Osteoblast (primary cell): ENCODE data around the gene GPR155. TPM values are rescaled to one million over a fixed set of nuclear protein-coding genes. Genes with fewer than 3 reads are reported as not detected.

Source experiments
- DNase-seq: peaks from one replicate; pipeline ENCODE4 v3.0.0; 2011; ENCODE audit warnings: low spot score, mixed read lengths; ENCODE audit not compliant: insufficient read length; ENCODE audit errors: missing footprints
- H2AFZ ChIP-seq: 2 replicates; pipeline ENCODE4 v1.6.0; 2011; ENCODE audit warnings: mild to moderate bottlenecking, low read length
- H3K27ac ChIP-seq: 2 replicates; pipeline ENCODE4 v1.5.1; 2011; ENCODE audit warnings: mild to moderate bottlenecking, low read depth, low read length, moderate library complexity
- H3K27me3 ChIP-seq: 2 replicates; pipeline ENCODE4 v1.6.0; 2012; ENCODE audit warnings: mild to moderate bottlenecking, control low read depth, inconsistent platforms, low read length, moderate library complexity; ENCODE audit not compliant: insufficient read depth
- H3K36me3 ChIP-seq: 2 replicates; pipeline ENCODE4 v1.5.1; 2011; ENCODE audit warnings: mild to moderate bottlenecking, low read length, control low read depth, moderate library complexity; ENCODE audit not compliant: insufficient read depth
- H3K4me1 ChIP-seq: 2 replicates; pipeline ENCODE4 v1.5.1; 2011; ENCODE audit warnings: mild to moderate bottlenecking, low read length, control low read depth, moderate library complexity; ENCODE audit not compliant: insufficient read depth
- H3K4me2 ChIP-seq: 2 replicates; pipeline ENCODE4 v1.6.0; 2011; ENCODE audit warnings: mild to moderate bottlenecking, low read length; ENCODE audit not compliant: insufficient read depth
- H3K4me3 ChIP-seq: fragments of 200-600 bp; sonication (generic); 3 replicates; pipeline ENCODE4 v1.5.1; 2012; ENCODE audit warnings: mild to moderate bottlenecking, low read length, inconsistent platforms; ENCODE audit not compliant: insufficient read depth
- H3K79me2 ChIP-seq: 2 replicates; pipeline ENCODE4 v1.6.0; 2012; ENCODE audit warnings: mild to moderate bottlenecking, low read length, control low read depth, inconsistent platforms; ENCODE audit not compliant: insufficient read depth
- H3K9me3 ChIP-seq: 2 replicates; pipeline ENCODE4 v1.5.1; 2011; ENCODE audit warnings: low read depth, low read length, control low read depth
- H4K20me1 ChIP-seq: 2 replicates; pipeline ENCODE4 v1.6.0; 2012; ENCODE audit warnings: mild to moderate bottlenecking, low read length, control low read depth; ENCODE audit not compliant: insufficient read depth
- total RNA-seq: library from RNA; depleted of rRNA; stranded (reverse); fragments of >200 nt; gene quantifications from 2 replicates; pipeline ENCODE4 v1.2.3, GENCODE V29; 2012
- TF ChIP-seq, protein P1 (sequence below): IDR thresholded peaks from 2 replicates; pipeline ENCODE4 v1.5.1; 2011; ENCODE audit warnings: mild to moderate bottlenecking, low read depth, low read length, moderate library complexity; ENCODE audit errors: extremely low read depth

GPR155 gene
- total RNA-seq, 1 donor: 4.3 TPM

GRCh38 chr2:174385201-174385600 lies 101.6 kb downstream of the GPR155 start:
- Histone ChIP-seq H3K4me3 (no peak overlapping the region), H2AFZ (no peak overlapping the region), H3K4me1 (no peaks in the 10 kb centered on the region), H3K27me3 (no peaks in the 10 kb centered on the region), H3K27ac (no peak overlapping the region), H3K4me2 (no peak overlapping the region), H4K20me1 (peaks cover 7% of the 10 kb centered on the region), H3K36me3 (peaks cover 37% of the 10 kb centered on the region), H3K9me3 (no peaks in the 10 kb centered on the region), H3K79me2 (peaks cover 31% of the 10 kb centered on the region)
- TF ChIP-seq, protein P1, sequence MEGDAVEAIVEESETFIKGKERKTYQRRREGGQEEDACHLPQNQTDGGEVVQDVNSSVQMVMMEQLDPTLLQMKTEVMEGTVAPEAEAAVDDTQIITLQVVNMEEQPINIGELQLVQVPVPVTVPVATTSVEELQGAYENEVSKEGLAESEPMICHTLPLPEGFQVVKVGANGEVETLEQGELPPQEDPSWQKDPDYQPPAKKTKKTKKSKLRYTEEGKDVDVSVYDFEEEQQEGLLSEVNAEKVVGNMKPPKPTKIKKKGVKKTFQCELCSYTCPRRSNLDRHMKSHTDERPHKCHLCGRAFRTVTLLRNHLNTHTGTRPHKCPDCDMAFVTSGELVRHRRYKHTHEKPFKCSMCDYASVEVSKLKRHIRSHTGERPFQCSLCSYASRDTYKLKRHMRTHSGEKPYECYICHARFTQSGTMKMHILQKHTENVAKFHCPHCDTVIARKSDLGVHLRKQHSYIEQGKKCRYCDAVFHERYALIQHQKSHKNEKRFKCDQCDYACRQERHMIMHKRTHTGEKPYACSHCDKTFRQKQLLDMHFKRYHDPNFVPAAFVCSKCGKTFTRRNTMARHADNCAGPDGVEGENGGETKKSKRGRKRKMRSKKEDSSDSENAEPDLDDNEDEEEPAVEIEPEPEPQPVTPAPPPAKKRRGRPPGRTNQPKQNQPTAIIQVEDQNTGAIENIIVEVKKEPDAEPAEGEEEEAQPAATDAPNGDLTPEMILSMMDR: no peak
- DNase-seq: no peak

- DNase-seq: no peak
- H2AFZ ChIP-seq: no peak overlapping the region
- H3K4me1 ChIP-seq: no peaks in the 10 kb centered on the region
- no peaks in the 10 kb centered on the region for H3K27me3 ChIP-seq
- no peaks in the 10 kb centered on the region for H3K9me3 ChIP-seq
- H3K36me3 ChIP-seq: peaks cover 40% of the 10 kb centered on the region
- H4K20me1 ChIP-seq: peaks cover 7% of the 10 kb centered on the region
- peaks cover 18% of the 10 kb centered on the region for H3K79me2 ChIP-seq
- TF ChIP-seq, protein P1: no peak
- no peak overlapping the region for H3K4me2 ChIP-seq
- H3K4me3 ChIP-seq: no peak overlapping the region
- H3K27ac ChIP-seq: no peak overlapping the region
Measured at GRCh38 chr2:174383796-174384195, 103.0 kb downstream of the GPR155 start.

Other genes with a start within 250 kb of the GPR155 start
- 79.3 and 96.1 TPM in 2 replicates for gene OLA1, start 238.5 kb downstream of the GPR155 start, total RNA-seq
- gene SP9, start 152.1 kb downstream of the GPR155 start, total RNA-seq: not detected in 2 replicates
- 29.7 and 33.0 TPM in 2 replicates for gene SCRN3, start 91.3 kb downstream of the GPR155 start, total RNA-seq
- gene WIPF1, start 110.8 kb upstream of the GPR155 start, total RNA-seq: 17.7 and 18.0 TPM in 2 replicates